ENCODE data around the gene THPO. TPM values are rescaled to one million over a fixed set of nuclear protein-coding genes. Genes with fewer than 3 reads are reported as not detected.
A peak's percentile ranks its signal among the peaks of the same experiment; 100 is the strongest.

The THPO gene
- polyA plus RNA-seq, 3 donors from 2014 or later, result not detected

DNA sequence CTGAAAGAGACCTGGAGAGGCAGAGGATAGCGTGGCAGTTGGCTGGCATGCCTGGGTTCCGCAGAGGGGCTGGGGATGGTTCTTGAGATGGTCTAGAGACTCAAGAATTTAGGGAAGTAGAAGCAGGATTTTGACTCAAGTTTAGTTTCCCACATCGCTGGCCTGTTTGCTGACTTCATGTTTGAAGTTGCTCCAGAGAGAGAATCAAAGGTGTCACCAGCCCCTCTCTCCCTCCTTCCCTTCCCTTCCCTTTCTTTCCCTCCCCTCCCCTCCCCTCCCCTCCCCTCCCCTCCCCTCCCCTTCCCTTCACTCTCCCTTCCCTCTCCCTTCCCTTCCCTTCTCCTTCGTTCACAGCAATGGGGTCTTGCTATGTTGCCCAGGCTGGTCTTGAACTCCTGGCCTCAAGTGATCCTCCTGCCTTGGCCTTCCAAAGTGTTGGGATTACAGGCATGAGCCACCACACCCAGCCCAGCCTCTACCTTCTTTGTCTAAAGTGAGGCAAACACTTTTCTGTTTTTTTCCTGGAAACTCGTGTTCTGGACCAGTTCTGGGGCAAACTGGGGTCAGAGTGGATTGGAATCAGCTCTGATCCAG, 12.0 kb upstream of the THPO start:
- no peak for DNase-seq
- H3K4me3 Mint-ChIP-seq, result no peak overlapping the region
- H3K4me1 Mint-ChIP-seq, result no peaks in the 10 kb centered on the region
- H3K27me3 Mint-ChIP-seq (ENCODE audit: low read depth in 3 of 3), result peaks cover 1 to 5% (median 4%) of the 10 kb centered on the region in 3 donors
- H3K27ac Mint-ChIP-seq, result no peak overlapping the region
- H3K9me3 Mint-ChIP-seq, result no peaks in the 10 kb centered on the region
- no peaks in the 10 kb centered on the region for H3K36me3 Mint-ChIP-seq

DNA sequence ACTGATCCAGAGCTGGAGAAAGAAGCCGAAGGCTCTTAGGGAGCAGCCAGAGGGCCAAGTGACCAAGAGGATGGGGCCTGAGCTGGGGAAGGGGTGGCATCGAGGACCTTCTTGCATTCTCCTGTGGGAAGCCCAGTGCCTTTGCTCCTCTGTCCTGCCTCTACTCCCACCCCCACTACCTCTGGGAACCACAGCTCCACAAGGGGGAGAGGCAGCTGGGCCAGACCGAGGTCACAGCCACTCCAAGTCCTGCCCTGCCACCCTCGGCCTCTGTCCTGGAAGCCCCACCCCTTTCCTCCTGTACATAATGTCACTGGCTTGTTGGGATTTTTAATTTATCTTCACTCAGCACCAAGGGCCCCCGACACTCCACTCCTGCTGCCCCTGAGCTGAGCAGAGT, 11.4 kb upstream of the THPO start:
- H3K4me3 Mint-ChIP-seq, result no peak overlapping the region
- no peak for DNase-seq
- peaks cover 1 to 5% (median 3%) of the 10 kb centered on the region in 3 donors for H3K27me3 Mint-ChIP-seq (ENCODE audit: low read depth in 3 of 3)
- H3K36me3 Mint-ChIP-seq, result no peaks in the 10 kb centered on the region
- H3K9me3 Mint-ChIP-seq, result no peaks in the 10 kb centered on the region
- no peaks in the 10 kb centered on the region for H3K4me1 Mint-ChIP-seq
- H3K27ac Mint-ChIP-seq, result no peak overlapping the region

DNA sequence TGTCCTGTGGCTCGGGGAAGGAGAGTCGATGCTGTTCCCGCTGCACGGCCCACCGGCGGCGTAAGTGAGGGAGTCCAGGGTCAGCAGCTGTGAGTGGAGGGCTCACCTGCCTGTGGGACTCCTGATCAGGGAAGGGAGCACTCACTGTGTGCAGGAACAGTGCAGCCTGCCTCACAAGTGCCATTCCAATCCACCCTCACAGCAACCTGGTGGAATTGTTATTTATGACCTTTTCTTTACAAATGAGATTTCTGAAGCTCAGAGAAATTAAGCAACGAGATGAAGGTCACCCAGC, 10.9 kb upstream of the THPO start:
- DNase-seq, result no peak
- H3K36me3 Mint-ChIP-seq, result no peaks in the 10 kb centered on the region
- H3K4me3 Mint-ChIP-seq, result no peak overlapping the region
- H3K9me3 Mint-ChIP-seq, result no peaks in the 10 kb centered on the region
- peaks cover 1 to 5% (median 5%) of the 10 kb centered on the region in 3 donors for H3K27me3 Mint-ChIP-seq (ENCODE audit: low read depth in 3 of 3)
- H3K27ac Mint-ChIP-seq, result no peak overlapping the region
- no peaks in the 10 kb centered on the region for H3K4me1 Mint-ChIP-seq

DNA sequence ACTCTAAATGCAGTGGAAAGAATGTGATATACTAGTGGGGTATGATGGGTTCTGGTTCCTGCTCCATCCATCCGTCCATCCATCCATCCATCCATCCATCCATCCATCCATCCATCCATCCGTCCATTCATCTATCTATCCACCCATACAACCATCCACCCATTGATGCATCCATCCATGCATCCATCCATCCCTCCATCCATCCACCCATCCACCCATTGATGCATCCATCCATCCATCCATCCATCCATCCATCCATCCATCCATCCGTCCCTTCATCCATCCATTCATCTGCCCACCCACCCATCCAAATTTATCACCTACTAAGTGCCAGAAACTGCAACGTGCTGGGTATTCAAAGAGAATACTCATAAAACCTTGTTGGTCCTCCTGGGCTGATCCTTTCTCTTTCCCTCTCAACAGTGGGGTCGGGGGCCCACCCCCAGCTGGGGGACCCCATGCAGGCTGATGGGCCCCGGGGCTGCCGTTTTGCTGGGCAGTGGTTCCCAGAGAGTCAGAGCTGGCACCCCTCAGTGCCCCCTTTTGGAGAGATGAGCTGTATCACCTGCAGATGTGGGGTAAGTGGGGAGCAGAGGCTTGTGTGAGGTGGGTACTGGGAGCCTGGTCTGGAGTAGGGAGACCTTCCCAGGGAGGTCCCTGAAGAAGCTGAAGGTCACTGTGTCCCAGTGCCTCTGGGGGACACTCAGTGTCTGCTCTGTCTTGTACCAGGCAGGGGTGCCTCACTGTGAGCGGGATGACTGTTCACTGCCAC, 10.3 kb upstream of the THPO start:
- Mint-ChIP-seq H3K27ac (no peak overlapping the region), H3K4me1 (no peaks in the 10 kb centered on the region), H3K9me3 (no peaks in the 10 kb centered on the region), H3K27me3 (ENCODE audit: low read depth in 3 of 3) (peaks cover 1 to 5% (median 4%) of the 10 kb centered on the region in 3 donors), H3K36me3 (no peaks in the 10 kb centered on the region), H3K4me3 (no peak overlapping the region)
- no peak for DNase-seq

DNA sequence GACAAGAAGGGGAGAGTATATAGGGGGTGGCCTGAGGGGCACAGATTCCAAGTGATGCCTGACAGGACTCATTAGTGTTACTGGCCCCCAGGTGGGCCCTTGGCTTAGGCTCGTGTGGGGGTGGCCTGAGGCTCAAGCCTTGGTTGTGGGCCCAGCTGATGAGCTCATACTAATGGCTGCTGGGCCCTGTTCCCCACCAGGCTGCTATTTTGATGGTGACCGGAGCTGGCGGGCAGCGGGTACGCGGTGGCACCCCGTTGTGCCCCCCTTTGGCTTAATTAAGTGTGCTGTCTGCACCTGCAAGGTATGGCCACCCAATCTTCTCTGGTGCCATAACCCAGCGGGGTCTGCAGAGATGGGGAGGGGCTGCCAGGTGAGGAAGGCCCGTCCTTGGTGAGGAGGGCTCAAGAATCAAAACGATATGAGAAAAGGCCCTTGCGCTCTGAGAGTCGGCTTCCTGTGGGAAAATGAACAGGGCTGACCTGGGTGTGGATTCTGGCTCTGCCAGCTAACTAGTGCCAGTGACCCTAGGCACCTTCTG, 9.2 kb upstream of the THPO start:
- H3K27me3 Mint-ChIP-seq (ENCODE audit: low read depth in 3 of 3), result peaks cover 3 to 7% (median 5%) of the 10 kb centered on the region in 3 donors
- no peaks in the 10 kb centered on the region for H3K4me1 Mint-ChIP-seq
- H3K4me3 Mint-ChIP-seq, result no peak overlapping the region
- H3K27ac Mint-ChIP-seq, result no peak overlapping the region
- H3K36me3 Mint-ChIP-seq, result no peaks in the 10 kb centered on the region
- H3K9me3 Mint-ChIP-seq, result no peaks in the 10 kb centered on the region
- DNase-seq, result no peak

DNA sequence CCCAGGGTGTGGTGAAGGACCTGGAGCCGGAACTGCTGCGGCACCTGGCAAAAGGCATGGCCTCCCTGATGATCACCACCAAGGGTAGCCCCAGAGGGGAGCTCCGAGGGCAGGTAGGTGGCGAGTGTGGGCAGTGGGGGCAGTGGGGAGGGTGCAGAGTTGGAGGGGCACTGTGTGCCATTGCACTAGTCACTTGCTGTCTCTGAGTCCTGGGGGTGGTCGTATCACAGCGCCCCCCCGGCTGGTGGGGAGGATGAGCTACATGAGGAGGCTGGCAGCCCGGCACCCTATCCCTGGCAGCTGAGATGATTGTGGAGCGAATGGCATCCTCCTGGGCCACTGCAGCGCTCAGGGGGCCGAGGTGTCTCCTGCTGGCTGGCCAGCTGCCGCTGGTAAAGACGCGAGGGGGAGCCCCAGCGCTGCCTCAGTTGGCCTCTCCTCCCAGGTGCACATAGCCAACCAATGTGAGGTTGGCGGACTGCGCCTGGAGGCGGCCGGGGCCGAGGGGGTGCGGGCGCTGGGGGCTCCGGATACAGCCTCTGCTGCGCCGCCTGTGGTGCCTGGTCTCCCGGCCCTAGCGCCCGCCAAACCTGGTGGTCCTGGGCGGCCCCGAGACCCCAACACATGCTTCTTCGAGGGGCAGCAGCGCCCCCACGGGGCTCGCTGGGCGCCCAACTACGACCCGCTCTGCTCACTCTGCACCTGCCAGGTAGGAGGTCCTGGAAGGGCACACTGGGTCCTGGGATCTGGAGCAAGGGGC, 8.2 kb upstream of the THPO start:
- Mint-ChIP-seq H3K27me3 (ENCODE audit: low read depth in 3 of 3) (peaks cover 3 to 12% (median 11%) of the 10 kb centered on the region in 3 donors), H3K4me1 (peaks cover 0 to 2% of the 10 kb centered on the region in 2 donors), H3K9me3 (no peaks in the 10 kb centered on the region), H3K4me3 (no peak overlapping the region), H3K36me3 (no peaks in the 10 kb centered on the region), H3K27ac (no peak overlapping the region)
- DNase-seq, result no peak

DNA sequence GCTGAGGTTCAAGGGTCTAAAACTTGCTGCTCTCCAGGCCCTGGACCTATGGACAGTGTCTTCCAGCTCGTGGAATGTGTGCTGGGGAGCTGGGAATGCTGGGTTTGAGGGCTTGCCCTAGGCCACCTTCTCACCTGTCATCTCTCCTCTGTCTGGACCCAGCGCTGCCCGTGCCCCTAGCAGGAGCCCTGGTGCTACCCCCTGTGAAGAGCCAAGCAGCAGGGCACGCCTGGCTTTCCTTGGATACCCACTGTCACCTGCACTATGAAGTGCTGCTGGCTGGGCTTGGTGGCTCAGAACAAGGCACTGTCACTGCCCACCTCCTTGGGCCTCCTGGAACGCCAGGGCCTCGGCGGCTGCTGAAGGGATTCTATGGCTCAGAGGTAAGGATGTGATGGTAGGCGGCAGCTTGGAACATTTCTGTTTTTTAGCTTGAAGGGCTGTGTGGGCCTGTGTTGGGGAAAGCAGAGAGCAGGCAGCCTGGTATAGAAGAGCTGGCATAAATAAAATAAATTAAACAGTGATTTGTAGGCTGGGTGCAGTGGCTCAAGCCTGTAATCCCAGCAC, 6.9 kb upstream of the THPO start:
- H3K27ac Mint-ChIP-seq, result no peak overlapping the region
- no peaks in the 10 kb centered on the region for H3K36me3 Mint-ChIP-seq
- no peak overlapping the region for H3K4me3 Mint-ChIP-seq
- peaks cover 5 to 6% of the 10 kb centered on the region in 2 donors for H3K4me1 Mint-ChIP-seq
- DNase-seq, result no peak
- H3K27me3 Mint-ChIP-seq (ENCODE audit: low read depth in 3 of 3), result peaks cover 3 to 17% (median 13%) of the 10 kb centered on the region in 3 donors
- H3K9me3 Mint-ChIP-seq, result no peaks in the 10 kb centered on the region

DNA sequence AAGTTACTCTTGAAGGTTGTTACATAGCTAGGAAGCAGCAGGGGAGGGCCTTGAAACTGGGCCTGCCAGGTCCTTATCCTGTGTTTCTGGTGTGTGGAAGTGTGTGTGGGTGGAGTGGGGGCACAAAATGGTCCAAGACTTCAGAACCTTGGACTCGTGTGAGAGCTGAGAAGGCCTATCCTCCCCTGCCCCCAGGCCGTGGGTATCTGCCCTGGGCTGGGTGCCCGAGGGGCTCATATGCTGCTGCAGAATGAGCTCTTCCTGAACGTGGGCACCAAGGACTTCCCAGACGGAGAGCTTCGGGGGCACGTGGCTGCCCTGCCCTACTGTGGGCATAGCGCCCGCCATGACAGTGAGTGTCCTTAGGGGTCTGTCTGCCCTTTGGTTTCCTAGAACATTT, 6.3 kb upstream of the THPO start:
- H3K36me3 Mint-ChIP-seq, result no peaks in the 10 kb centered on the region
- H3K4me3 Mint-ChIP-seq, result no peak overlapping the region
- peaks cover 3 to 17% (median 13%) of the 10 kb centered on the region in 3 donors for H3K27me3 Mint-ChIP-seq (ENCODE audit: low read depth in 3 of 3)
- peaks cover 5 to 6% of the 10 kb centered on the region in 2 donors for H3K4me1 Mint-ChIP-seq
- no peaks in the 10 kb centered on the region for H3K9me3 Mint-ChIP-seq
- no peak overlapping the region for H3K27ac Mint-ChIP-seq
- no peak for DNase-seq

DNA sequence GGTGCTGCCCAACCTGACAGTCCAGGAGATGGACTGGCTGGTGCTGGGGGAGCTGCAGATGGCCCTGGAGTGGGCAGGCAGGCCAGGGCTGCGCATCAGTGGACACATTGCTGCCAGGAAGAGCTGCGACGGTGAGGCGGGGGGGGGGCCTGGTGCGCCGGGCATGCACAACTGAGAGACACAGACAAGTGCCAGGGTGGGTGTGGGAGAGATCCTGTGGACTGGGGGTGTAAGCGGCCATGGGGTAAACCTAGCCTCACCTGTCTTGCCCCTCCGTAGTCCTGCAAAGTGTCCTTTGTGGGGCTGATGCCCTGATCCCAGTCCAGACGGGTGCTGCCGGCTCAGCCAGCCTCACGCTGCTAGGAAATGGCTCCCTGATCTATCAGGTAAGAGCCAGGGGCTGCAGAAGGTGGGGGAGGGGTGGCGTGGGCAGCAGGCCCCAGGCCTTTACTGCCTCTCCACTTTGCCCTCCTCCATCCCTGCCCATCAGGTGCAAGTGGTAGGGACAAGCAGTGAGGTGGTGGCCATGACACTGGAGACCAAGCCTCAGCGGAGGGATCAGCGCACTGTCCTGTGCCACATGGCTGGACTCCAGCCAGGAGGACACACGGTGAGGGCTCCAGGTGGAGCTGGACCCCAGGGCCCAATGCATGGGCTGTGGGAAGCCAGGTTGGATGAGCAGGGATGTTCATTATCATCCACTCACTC, 5.2 kb upstream of the THPO start:
- H3K27ac Mint-ChIP-seq, result no peak overlapping the region
- H3K36me3 Mint-ChIP-seq, result no peaks in the 10 kb centered on the region
- peaks cover 2 to 22% (median 17%) of the 10 kb centered on the region in 3 donors for H3K27me3 Mint-ChIP-seq (ENCODE audit: low read depth in 3 of 3)
- peaks cover 5 to 6% of the 10 kb centered on the region in 2 donors for H3K4me1 Mint-ChIP-seq
- no peaks in the 10 kb centered on the region for H3K9me3 Mint-ChIP-seq
- no peak for DNase-seq
- no peak overlapping the region for H3K4me3 Mint-ChIP-seq

DNA sequence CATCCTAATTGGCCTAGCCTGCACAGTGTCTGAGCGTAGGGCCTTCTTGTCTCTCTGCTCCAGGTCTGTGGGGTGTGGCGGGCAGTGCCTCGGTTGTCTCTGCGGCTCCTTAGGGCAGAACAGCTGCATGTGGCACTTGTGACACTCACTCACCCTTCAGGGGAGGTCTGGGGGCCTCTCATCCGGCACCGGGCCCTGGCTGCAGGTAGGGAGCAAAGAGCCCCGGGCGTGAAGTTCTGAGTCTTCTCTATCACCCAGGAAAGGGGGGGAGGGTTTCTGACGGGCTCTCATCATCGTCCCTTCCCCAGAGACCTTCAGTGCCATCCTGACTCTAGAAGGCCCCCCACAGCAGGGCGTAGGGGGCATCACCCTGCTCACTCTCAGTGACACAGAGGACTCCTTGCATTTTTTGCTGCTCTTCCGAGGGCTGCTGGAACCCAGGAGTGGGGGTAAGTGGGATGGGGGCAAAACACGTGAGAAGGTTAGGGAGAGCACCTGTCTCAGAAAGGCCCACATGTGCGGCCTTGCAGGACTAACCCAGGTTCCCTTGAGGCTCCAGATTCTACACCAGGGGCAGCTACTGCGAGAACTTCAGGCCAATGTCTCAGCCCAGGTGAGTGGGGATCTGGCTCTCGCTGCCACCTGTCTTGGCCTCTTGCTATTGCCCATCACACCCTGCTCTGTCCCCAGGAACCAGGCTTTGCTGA, 4.5 kb upstream of the THPO start:
- Mint-ChIP-seq H3K36me3 (no peaks in the 10 kb centered on the region), H3K9me3 (no peaks in the 10 kb centered on the region), H3K4me1 (peaks cover 5 to 6% of the 10 kb centered on the region in 2 donors), H3K27me3 (ENCODE audit: low read depth in 3 of 3) (peaks cover 2 to 23% (median 22%) of the 10 kb centered on the region in 3 donors), H3K27ac (no peak overlapping the region), H3K4me3 (no peak overlapping the region)
- DNase-seq, result no peak

DNA sequence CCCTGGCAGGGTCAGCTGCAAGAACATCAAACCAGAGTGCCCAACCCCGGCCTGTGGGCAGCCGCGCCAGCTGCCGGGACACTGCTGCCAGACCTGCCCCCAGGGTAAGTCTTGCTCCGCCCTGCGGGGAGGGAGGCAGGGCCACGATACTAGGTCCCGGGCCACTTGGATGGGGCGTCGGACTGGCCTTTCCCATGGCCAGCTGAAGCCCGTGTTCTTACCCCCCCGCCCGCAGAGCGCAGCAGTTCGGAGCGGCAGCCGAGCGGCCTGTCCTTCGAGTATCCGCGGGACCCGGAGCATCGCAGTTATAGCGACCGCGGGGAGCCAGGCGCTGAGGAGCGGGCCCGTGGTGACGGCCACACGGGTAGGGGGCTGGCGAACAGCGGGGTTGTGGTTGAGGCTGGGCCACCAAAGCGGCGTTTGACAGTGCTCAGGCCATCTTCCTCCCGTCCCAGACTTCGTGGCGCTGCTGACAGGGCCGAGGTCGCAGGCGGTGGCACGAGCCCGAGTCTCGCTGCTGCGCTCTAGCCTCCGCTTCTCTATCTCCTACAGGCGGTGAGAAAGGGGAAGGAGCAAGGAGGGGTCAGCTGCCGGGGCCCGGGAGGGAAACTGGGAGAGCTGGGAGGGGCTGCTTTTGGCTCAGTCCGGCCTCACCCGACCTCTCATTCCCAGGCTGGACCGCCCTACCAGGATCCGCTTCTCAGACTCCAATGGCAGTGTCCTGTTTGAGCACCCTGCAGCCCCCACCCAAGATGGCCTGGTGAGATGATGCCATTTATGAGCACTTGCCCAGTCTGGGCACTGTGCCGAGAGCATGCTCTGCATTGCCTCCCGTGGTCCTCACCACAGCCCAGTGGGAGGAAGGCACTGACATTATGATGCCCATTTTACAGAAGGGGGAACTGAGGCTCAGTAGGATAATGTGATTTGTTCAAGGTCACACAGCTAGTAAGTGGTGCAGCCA, 3.5 kb upstream of the THPO start:
- peaks cover 5 to 6% of the 10 kb centered on the region in 2 donors for H3K4me1 Mint-ChIP-seq
- peak overlapping the region; percentile 21 to 78 (median 74) for H3K4me3 Mint-ChIP-seq
- H3K36me3 Mint-ChIP-seq, result no peaks in the 10 kb centered on the region
- no peak for DNase-seq
- H3K27ac Mint-ChIP-seq, result no peak overlapping the region
- peaks cover 3 to 26% (median 23%) of the 10 kb centered on the region in 3 donors for H3K27me3 Mint-ChIP-seq (ENCODE audit: low read depth in 3 of 3)
- H3K9me3 Mint-ChIP-seq, result no peaks in the 10 kb centered on the region

DNA sequence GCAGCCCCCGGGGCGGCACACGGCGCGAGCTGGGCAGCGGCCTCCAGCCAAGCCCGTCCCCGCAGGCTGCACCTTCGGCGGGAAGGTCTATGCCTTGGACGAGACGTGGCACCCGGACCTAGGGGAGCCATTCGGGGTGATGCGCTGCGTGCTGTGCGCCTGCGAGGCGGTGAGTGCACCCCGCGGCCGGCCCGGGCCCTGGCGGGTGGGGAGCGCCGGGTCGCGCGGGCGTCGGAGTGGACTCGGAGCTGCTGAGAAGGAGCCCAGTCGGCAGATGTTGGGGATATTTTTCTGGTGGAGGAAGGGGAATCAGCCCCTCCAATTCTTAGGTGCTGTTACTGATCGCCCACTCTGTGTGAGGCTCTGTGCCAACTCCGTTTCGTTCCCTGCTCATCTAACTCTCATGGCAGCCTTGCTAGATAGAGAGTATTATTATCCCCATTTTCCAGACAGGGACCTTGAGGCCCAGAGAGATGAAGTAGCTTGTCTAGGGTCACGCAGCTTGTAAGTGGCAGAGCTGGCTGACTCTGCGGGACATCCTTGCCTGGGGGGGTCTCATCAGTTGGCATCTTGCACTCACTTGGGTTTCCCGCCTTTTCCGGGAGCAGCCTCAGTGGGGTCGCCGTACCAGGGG, 2.7 kb upstream of the THPO start:
- H3K4me3 Mint-ChIP-seq, result peak overlapping the region; percentile 67 to 78 (median 74)
- no peaks in the 10 kb centered on the region for H3K36me3 Mint-ChIP-seq
- H3K27me3 Mint-ChIP-seq (ENCODE audit: low read depth in 3 of 3), result peaks cover 4 to 26% (median 23%) of the 10 kb centered on the region in 3 donors
- DNase-seq, result no peak
- peaks cover 5 to 6% of the 10 kb centered on the region in 2 donors for H3K4me1 Mint-ChIP-seq
- no peaks in the 10 kb centered on the region for H3K9me3 Mint-ChIP-seq
- no peak overlapping the region for H3K27ac Mint-ChIP-seq
